ENCODE data around the gene PPM1H. TPM values are rescaled to one million over a fixed set of nuclear protein-coding genes. Genes with fewer than 3 reads are reported as not detected.

Gene PPM1H
- total and polyA plus RNA-seq, 2 donors (not counting 1 experiment from before 2014, with no cell fraction given), result 0.01 TPM; not detected in 1

- Histone ChIP-seq H3K27me3 (replicated peaks in 1 of 4; ENCODE audit: control extremely low read depth in 1 of 4, control insufficient read depth in 3 of 4, insufficient read depth in 4 of 4, low read length in 3 of 4) (no peaks in the 10 kb centered on the region), H3K4me2 (replicated peaks; ENCODE audit: low read depth, low read length, poor library complexity, severe bottlenecking) (no peak overlapping the region), H3K36me3 (replicated peaks in 1 of 2; ENCODE audit: control extremely low read depth in 1 of 2, control insufficient read depth in 1 of 2, extremely low read depth in 1 of 2, insufficient read depth in 2 of 2, low read length in 1 of 2) (no peaks in the 10 kb centered on the region), H3K4me1 (ENCODE audit: control insufficient read depth in 2 of 2, insufficient read depth in 2 of 2, low read length in 2 of 2) (no peaks in the 10 kb centered on the region), H3K9ac (ENCODE audit: low read length) (no peak overlapping the region), H3K9me3 (ENCODE audit: control extremely low read depth in 1 of 3, control insufficient read depth in 2 of 3, insufficient read depth in 1 of 3, low read length in 2 of 3) (no peaks in the 10 kb centered on the region), H3K4me3 (ENCODE audit: control extremely low read depth in 1 of 5, extremely low read depth in 1 of 5, insufficient read depth in 1 of 5, low read depth in 2 of 5, low read length in 4 of 5) (no peak overlapping the region), H3K79me2 (ENCODE audit: control insufficient read depth, insufficient read depth, low read length) (no peaks in the 10 kb centered on the region), H2AFZ (ENCODE audit: insufficient read depth, low read depth, low read length, poor library complexity, severe bottlenecking) (no peak overlapping the region), H4K20me1 (ENCODE audit: control insufficient read depth, insufficient read depth, low read length, poor library complexity, severe bottlenecking) (no peaks in the 10 kb centered on the region), H3K27ac (ENCODE audit: low read length in 2 of 2) (no peak overlapping the region)
- Mint-ChIP-seq H3K27ac (no peak overlapping the region), H3K4me1 (no peaks in the 10 kb centered on the region), H3K9me3 (ENCODE audit: insufficient read depth) (no peaks in the 10 kb centered on the region), H3K4me3 (no peak overlapping the region), H3K27me3 (peaks cover 26% of the 10 kb centered on the region)
- ChIA-PET POLR2A (no interaction called here), CTCF (no interaction called here)
- WGBS (ENCODE audit: insufficient coverage), result 100% methylated on average over 2 of the region's 5 CpGs
- ATAC-seq (ENCODE audit: low read depth), result no peak
- TF ChIP-seq EZH2 (IDR thresholded peaks at IDR 0.05; ENCODE audit: borderline replicate concordance, insufficient read depth, low read depth, low read length, poor library complexity, severe bottlenecking) (no peak), CTCF (IDR thresholded peaks at IDR 0.05) (no peak)
- DNase-seq, result no peak
- intact Hi-C loops (cut with micrococcal nuclease), result no loop called here
Observed at GRCh38 chr12:62754706-62755105, 180.2 kb downstream of the PPM1H start.

GRCh38 chr12:62751810-62752155, 183.2 kb downstream of the PPM1H start:
- Mint-ChIP-seq H3K4me1 (no peaks in the 10 kb centered on the region), H3K4me3 (no peak overlapping the region), H3K27me3 (peaks cover 18% of the 10 kb centered on the region), H3K9me3 (ENCODE audit: insufficient read depth) (no peaks in the 10 kb centered on the region), H3K27ac (no peak overlapping the region)
- H3K4me3 ChIP-seq (ENCODE audit: control extremely low read depth in 1 of 5, extremely low read depth in 1 of 5, insufficient read depth in 1 of 5, low read depth in 2 of 5, low read length in 4 of 5), result no peak overlapping the region
- intact Hi-C loops (cut with micrococcal nuclease), result no loop called here
- ChIA-PET POLR2A (no interaction called here), CTCF (no interaction called here)
- no peak overlapping the region for H3K9ac ChIP-seq (ENCODE audit: low read length)
- no peak for DNase-seq
- H3K4me1 ChIP-seq (ENCODE audit: control insufficient read depth in 2 of 2, insufficient read depth in 2 of 2, low read length in 2 of 2), result no peaks in the 10 kb centered on the region
- no peaks in the 10 kb centered on the region for H3K79me2 ChIP-seq (ENCODE audit: control insufficient read depth, insufficient read depth, low read length)
- H4K20me1 ChIP-seq (ENCODE audit: control insufficient read depth, insufficient read depth, low read length, poor library complexity, severe bottlenecking), result no peaks in the 10 kb centered on the region
- H2AFZ ChIP-seq (ENCODE audit: insufficient read depth, low read depth, low read length, poor library complexity, severe bottlenecking), result no peak overlapping the region
- no peaks in the 10 kb centered on the region for H3K9me3 ChIP-seq (ENCODE audit: control extremely low read depth in 1 of 3, control insufficient read depth in 2 of 3, insufficient read depth in 1 of 3, low read length in 2 of 3)
- no peaks in the 10 kb centered on the region for H3K27me3 ChIP-seq (replicated peaks in 1 of 4; ENCODE audit: control extremely low read depth in 1 of 4, control insufficient read depth in 3 of 4, insufficient read depth in 4 of 4, low read length in 3 of 4)
- no peak overlapping the region for H3K4me2 ChIP-seq (replicated peaks; ENCODE audit: low read depth, low read length, poor library complexity, severe bottlenecking)
- ATAC-seq (ENCODE audit: low read depth), result no peak
- H3K36me3 ChIP-seq (replicated peaks in 1 of 2; ENCODE audit: control extremely low read depth in 1 of 2, control insufficient read depth in 1 of 2, extremely low read depth in 1 of 2, insufficient read depth in 2 of 2, low read length in 1 of 2), result no peaks in the 10 kb centered on the region
- no peak for TF ChIP-seq CTCF (IDR thresholded peaks at IDR 0.05)
- TF ChIP-seq EZH2 (IDR thresholded peaks at IDR 0.05; ENCODE audit: borderline replicate concordance, insufficient read depth, low read depth, low read length, poor library complexity, severe bottlenecking), result no peak
- no peak overlapping the region for H3K27ac ChIP-seq (ENCODE audit: low read length in 2 of 2)
- WGBS (ENCODE audit: insufficient coverage), result no CpG with 5 or more reads among the region's 2 CpGs

Measured in B cell (primary cell).